Measurements from ENCODE around the gene GSTM4.

GRCh38 chr1:109631513-109632505, 24.1 kb upstream of the GSTM4 start:
- TF ChIP-seq TOE1 (IDR thresholded peaks at IDR 0.05; ENCODE audit: borderline replicate concordance) (no peak), TOE1 (CRISPR knock-in tag; IDR thresholded peaks at IDR 0.05; ENCODE audit: borderline replicate concordance, low read depth) (no peak), KAT7 (CRISPR knock-in tag; IDR thresholded peaks at IDR 0.05; ENCODE audit: borderline replicate concordance) (no peak), CTCF (IDR thresholded peaks at IDR 0.05 in 2 of 3, conservative IDR thresholded peaks at IDR 0.05 in 1 of 3; ENCODE audit: insufficient read depth in 2 of 3, low read depth in 1 of 3, low read length in 3 of 3) (no peak), RCOR1 (IDR thresholded peaks at IDR 0.05; ENCODE audit: borderline replicate concordance in 1 of 2, low read depth in 2 of 2, low read length in 2 of 2) (no peak), ZNF384 (IDR thresholded peaks at IDR 0.05; ENCODE audit: low read depth, low read length) (no peak), NR3C1 (CRISPR knock-in tag; IDR thresholded peaks at IDR 0.05) (no peak), ZNF232 (CRISPR knock-in tag; IDR thresholded peaks at IDR 0.05) (no peak)

Data from K562 (cell line).